Neuronal stem cell (in vitro differentiated cells): ENCODE results near the gene GJD2.

ENCODE experiments used
- DNase-seq: peaks from one replicate; pipeline ENCODE4 v3.0.0-alpha.2; 2013; ENCODE audit warnings: low spot score
- H2AFZ ChIP-seq: one replicate; pipeline ENCODE4 v1.6.1; 2013; ENCODE audit warnings: mild to moderate bottlenecking, low read length, inconsistent platforms
- H2AK5ac ChIP-seq: 2 replicates; pipeline ENCODE4 v1.6.1; 2013; ENCODE audit warnings: low read depth, mild to moderate bottlenecking, inconsistent platforms, low read length, moderate library complexity, mixed read lengths
- H2BK120ac ChIP-seq: 2 replicates; pipeline ENCODE4 v1.6.1; 2013; ENCODE audit warnings: low read depth, mild to moderate bottlenecking, inconsistent platforms, low read length, moderate library complexity, mixed read lengths
- H2BK12ac ChIP-seq: one replicate; pipeline ENCODE4 v1.6.1; 2013; ENCODE audit warnings: low read length, inconsistent platforms
- H2BK15ac ChIP-seq: 2 replicates; pipeline ENCODE4 v1.6.1; 2013; ENCODE audit warnings: mild to moderate bottlenecking, low read length, inconsistent platforms, mixed read lengths
- H2BK5ac ChIP-seq: one replicate; pipeline ENCODE4 v1.6.1; 2013; ENCODE audit warnings: inconsistent platforms, mild to moderate bottlenecking, low read length, moderate library complexity
- H3K14ac ChIP-seq: one replicate; pipeline ENCODE4 v1.6.1; 2013; ENCODE audit warnings: low read length, inconsistent platforms
- H3K18ac ChIP-seq: 2 replicates; pipeline ENCODE4 v1.6.1; 2013; ENCODE audit warnings: low read length, inconsistent platforms
- H3K23ac ChIP-seq: 2 replicates; pipeline ENCODE4 v1.6.1; 2013; ENCODE audit warnings: low read depth, mild to moderate bottlenecking, mixed read lengths, low read length, inconsistent platforms; ENCODE audit not compliant: poor library complexity
- H3K27ac ChIP-seq: replicated peaks from 3 replicates; pipeline ENCODE4 v1.5.1; 2013; ENCODE audit warnings: low read length, inconsistent platforms
- H3K27me3 ChIP-seq, 3 experiments: 2 replicates each; pipeline ENCODE4 v1.6.1; 2013; ENCODE audit warnings: low read length in 3 of 3, mild to moderate bottlenecking in 2 of 3, inconsistent platforms in 1 of 3, low read depth in 1 of 3, mixed read lengths in 1 of 3, moderate library complexity in 1 of 3; ENCODE audit not compliant: control insufficient read depth in 3 of 3, insufficient read depth in 3 of 3
- H3K36me3 ChIP-seq, 2 donors: replicated peaks in 1 of 2; 2 replicates each; pipeline ENCODE4 v1.6.1; 2013; ENCODE audit warnings: low read length in 2 of 2; ENCODE audit not compliant: control insufficient read depth in 2 of 2, insufficient read depth in 2 of 2
- H3K4ac ChIP-seq: 2 replicates; pipeline ENCODE4 v1.6.1; 2013; ENCODE audit warnings: inconsistent platforms, mild to moderate bottlenecking, low read length, moderate library complexity
- H3K4me1 ChIP-seq, 2 donors: 1 replicate in 1 of 2; 2 replicates in 1 of 2; pipeline ENCODE4 v1.6.1; 2013; ENCODE audit warnings: low read length in 2 of 2, low read depth in 1 of 2; ENCODE audit not compliant: control insufficient read depth in 2 of 2, insufficient read depth in 1 of 2
- H3K4me2 ChIP-seq: one replicate; pipeline ENCODE4 v1.6.1; 2013; ENCODE audit warnings: mild to moderate bottlenecking, low read length, inconsistent platforms; ENCODE audit not compliant: insufficient read depth, poor library complexity, severe bottlenecking
- H3K4me3 ChIP-seq, 2 donors: 2 replicates each; pipeline ENCODE4 v1.5.1; 2013; ENCODE audit warnings: low read length in 2 of 2, mild to moderate bottlenecking in 2 of 2, inconsistent platforms in 1 of 2, moderate library complexity in 1 of 2
- H3K79me1 ChIP-seq: one replicate; pipeline ENCODE4 v1.6.1; 2013; ENCODE audit warnings: low read depth, mild to moderate bottlenecking, inconsistent platforms, low read length, moderate library complexity
- H3K9ac ChIP-seq: one replicate; pipeline ENCODE4 v1.6.1; 2013; ENCODE audit warnings: mild to moderate bottlenecking, low read depth, low read length, inconsistent platforms; ENCODE audit not compliant: poor library complexity
- H3K9me3 ChIP-seq, 2 donors: replicated peaks in 1 of 2; 2 replicates each; pipeline versions ENCODE3 to v1.6.1; 2013; ENCODE audit warnings: low read length in 2 of 2, mild to moderate bottlenecking in 2 of 2, inconsistent platforms in 1 of 2, low read depth in 1 of 2, mixed read lengths in 1 of 2, moderate library complexity in 1 of 2; ENCODE audit not compliant: control insufficient read depth in 2 of 2, insufficient read depth in 1 of 2
- H4K8ac ChIP-seq: one replicate; pipeline ENCODE4 v1.6.1; 2013; ENCODE audit warnings: low read depth, mild to moderate bottlenecking, inconsistent platforms, low read length, moderate library complexity
- H4K91ac ChIP-seq: one replicate; pipeline ENCODE4 v1.6.1; 2013; ENCODE audit warnings: low read length, low read depth, mild to moderate bottlenecking, inconsistent platforms; ENCODE audit not compliant: poor library complexity
- WGBS, 2 donors: extraction: QIAGEN DNeasy Blood & Tissue Kit; methylation state at CpG; one replicate each; pipeline ENCODE4 v1.1.7; 2013; ENCODE audit warnings: missing lambda C conversion rate in 2 of 2, mixed read lengths in 1 of 2; ENCODE audit not compliant: insufficient read length in 2 of 2, insufficient replicate concordance in 1 of 2; ENCODE audit errors: extremely low coverage in 2 of 2; 5-methylcytosine and 5-hydroxymethylcytosine counted together

GJD2 gene

GRCh38 chr15:34754171-34754601 lies 612 bp downstream of the GJD2 start:
- no peak overlapping the region for H3K14ac ChIP-seq
- H3K4ac ChIP-seq = no peak overlapping the region
- no peak overlapping the region for H4K91ac ChIP-seq
- no peak for DNase-seq
- H3K23ac ChIP-seq = peak overlapping the region; percentile 44
- no peak overlapping the region for H4K8ac ChIP-seq
- H2BK12ac ChIP-seq = no peak overlapping the region
- peaks cover 18 to 66% (median 39%) of the 10 kb centered on the region in 3 experiments for H3K27me3 ChIP-seq
- H3K9me3 ChIP-seq = no peaks in the 10 kb centered on the region
- no peak overlapping the region for H2BK15ac ChIP-seq
- no peak overlapping the region for H2BK5ac ChIP-seq
- no peaks in the 10 kb centered on the region for H3K79me1 ChIP-seq
- WGBS, 2 donors = no CpG with 5 or more reads among the region's 27 CpGs
- H3K9ac ChIP-seq = no peak overlapping the region
- no peak overlapping the region for H3K18ac ChIP-seq
- no peaks in the 10 kb centered on the region for H3K36me3 ChIP-seq
- H2AK5ac ChIP-seq = no peak overlapping the region
- H3K4me1 ChIP-seq = peaks cover 0 to 3% of the 10 kb centered on the region in 2 donors
- peak overlapping the region; percentile 77 for H3K4me2 ChIP-seq
- H2AFZ ChIP-seq = no peak overlapping the region
- H3K27ac ChIP-seq = no peak overlapping the region
- no peak overlapping the region for H2BK120ac ChIP-seq
- H3K4me3 ChIP-seq = no peak overlapping the region

DNA sequence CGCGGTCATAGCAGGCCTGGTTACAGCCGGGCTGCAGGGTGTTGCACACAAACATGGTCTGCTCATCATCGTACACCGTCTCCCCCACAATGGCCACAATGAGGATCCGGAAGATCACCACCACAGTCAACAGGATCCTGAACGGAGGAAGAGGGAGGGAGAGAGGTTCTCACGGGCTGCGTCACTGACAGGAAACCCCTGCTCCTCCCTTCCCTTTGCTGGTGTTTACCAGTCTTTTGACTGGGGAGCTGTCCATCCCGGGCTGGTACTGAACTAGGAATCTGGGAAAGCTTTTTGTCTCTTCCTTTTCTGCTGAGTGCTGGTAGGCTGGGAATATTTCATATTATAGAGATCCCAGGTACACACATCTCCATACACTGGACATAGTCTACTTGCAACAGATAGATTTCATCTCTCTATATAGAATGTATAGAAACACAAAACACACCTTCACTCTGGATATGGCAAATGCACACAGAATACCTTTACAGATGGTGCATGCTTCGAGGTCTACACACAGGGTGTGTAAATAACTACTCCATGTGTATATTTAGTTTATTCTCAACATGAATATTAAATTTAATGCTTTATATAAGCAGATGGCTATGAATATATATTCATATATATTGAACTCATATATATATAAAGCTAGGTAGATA lies 1.4 kb downstream of the GJD2 start:
- no peak overlapping the region for H2BK15ac ChIP-seq
- no peaks in the 10 kb centered on the region for H3K9me3 ChIP-seq
- H2BK12ac ChIP-seq = no peak overlapping the region
- H4K8ac ChIP-seq = no peak overlapping the region
- no peak overlapping the region for H3K27ac ChIP-seq
- H2BK5ac ChIP-seq = no peak overlapping the region
- peak overlapping the region; percentile 30 for H3K4me2 ChIP-seq
- WGBS, 2 donors = no CpG with 5 or more reads among the region's 11 CpGs
- H2AK5ac ChIP-seq = no peak overlapping the region
- H3K4ac ChIP-seq = no peak overlapping the region
- H3K79me1 ChIP-seq = no peaks in the 10 kb centered on the region
- H4K91ac ChIP-seq = no peak overlapping the region
- no peak overlapping the region for H2BK120ac ChIP-seq
- no peak overlapping the region for H3K9ac ChIP-seq
- peaks cover 0 to 2% of the 10 kb centered on the region in 2 donors for H3K4me1 ChIP-seq
- H2AFZ ChIP-seq = no peak overlapping the region
- DNase-seq = peak; percentile 77
- H3K36me3 ChIP-seq = no peaks in the 10 kb centered on the region
- H3K14ac ChIP-seq = no peak overlapping the region
- no peak overlapping the region for H3K18ac ChIP-seq
- peaks cover 18 to 66% (median 39%) of the 10 kb centered on the region in 3 experiments for H3K27me3 ChIP-seq
- no peak overlapping the region for H3K4me3 ChIP-seq
- no peak overlapping the region for H3K23ac ChIP-seq

- Histone ChIP-seq H3K23ac (no peak overlapping the region), H3K27ac (no peak overlapping the region), H4K8ac (no peak overlapping the region), H3K4me1 (peaks cover 0 to 1% of the 10 kb centered on the region in 2 donors), H2AFZ (no peak overlapping the region), H2AK5ac (no peak overlapping the region), H2BK15ac (no peak overlapping the region), H3K4me2 (no peak overlapping the region), H4K91ac (no peak overlapping the region), H3K9me3 (no peaks in the 10 kb centered on the region), H3K14ac (no peak overlapping the region), H2BK12ac (no peak overlapping the region), H3K4me3 (no peak overlapping the region), H3K79me1 (no peaks in the 10 kb centered on the region), H2BK5ac (no peak overlapping the region), H2BK120ac (no peak overlapping the region), H3K9ac (no peak overlapping the region), H3K27me3 (peaks cover 8 to 36% (median 17%) of the 10 kb centered on the region in 3 experiments), H3K4ac (no peak overlapping the region), H3K18ac (no peak overlapping the region), H3K36me3 (no peaks in the 10 kb centered on the region)
- no CpG with 5 or more reads among the region's 4 CpGs for WGBS, 2 donors
- DNase-seq = no peak
Measured at GRCh38 chr15:34749691-34750090, 5.1 kb downstream of the GJD2 start.

DNA sequence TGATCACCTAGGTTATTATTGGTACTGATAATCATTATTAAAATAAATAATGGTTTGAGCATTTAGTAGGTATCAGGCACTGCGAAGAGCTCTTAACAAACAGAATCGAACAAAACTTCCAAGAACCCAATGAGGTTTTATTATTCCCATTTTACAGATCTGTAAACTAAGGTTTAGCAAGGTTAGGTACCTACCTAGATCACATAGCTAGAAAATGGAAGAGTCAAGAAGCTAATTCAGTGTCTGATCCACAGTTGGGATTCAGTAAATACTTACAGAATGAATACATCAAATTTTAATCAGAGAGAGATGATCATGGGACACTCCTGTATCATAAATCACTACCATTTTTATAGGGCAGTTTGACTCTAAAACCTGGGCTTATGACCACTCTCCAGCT lies 15.5 kb downstream of the GJD2 start:
- no peak overlapping the region for H2BK12ac ChIP-seq
- H2BK15ac ChIP-seq = no peak overlapping the region
- no peak overlapping the region for H3K4me2 ChIP-seq
- H3K9me3 ChIP-seq = no peaks in the 10 kb centered on the region
- H2AFZ ChIP-seq = no peak overlapping the region
- H3K27me3 ChIP-seq = peaks cover 0 to 5% (median 0%) of the 10 kb centered on the region in 3 experiments
- no peak for DNase-seq
- no peak overlapping the region for H3K14ac ChIP-seq
- no peak overlapping the region for H3K4ac ChIP-seq
- H3K4me1 ChIP-seq = peaks cover 0 to 1% of the 10 kb centered on the region in 2 donors
- H2BK120ac ChIP-seq = no peak overlapping the region
- no peaks in the 10 kb centered on the region for H3K36me3 ChIP-seq
- H3K23ac ChIP-seq = no peak overlapping the region
- no peak overlapping the region for H4K8ac ChIP-seq
- H3K27ac ChIP-seq = no peak overlapping the region
- H3K79me1 ChIP-seq = no peaks in the 10 kb centered on the region
- H2BK5ac ChIP-seq = no peak overlapping the region
- H4K91ac ChIP-seq = no peak overlapping the region
- H3K18ac ChIP-seq = no peak overlapping the region
- no peak overlapping the region for H3K4me3 ChIP-seq
- H3K9ac ChIP-seq = no peak overlapping the region
- WGBS, 2 donors = no CpG with 5 or more reads among the region's 2 CpGs
- H2AK5ac ChIP-seq = no peak overlapping the region
